HT1080 (cell line): ENCODE data around the gene ZNF425. TPM values are rescaled to one million over a fixed set of nuclear protein-coding genes. Genes with fewer than 3 reads are reported as not detected.
"Not testable (repeated sequence)": the region's sequence is repeated elsewhere in the genome, so short reads cannot be mapped to it uniquely, and the experiment has no call there.

ENCODE experiments used
- DNase-seq: peaks from one replicate; pipeline ENCODE4 v3.0.0-alpha.2; 2015; ENCODE audit warnings: low read depth
- small RNA-seq: library from RNA; depleted of rRNA; stranded (forward); fragments of <200 nt; gene quantifications from one replicate; pipeline ENCODE3, GENCODE V24; 2014
- total RNA-seq: library from RNA; depleted of rRNA; stranded (reverse); fragments of >200 nt; shearing (Covaris generic); gene quantifications from 2 replicates; pipeline ENCODE4 v1.2.3, GENCODE V29; 2014; rRNA removed

The ZNF425 gene
- total RNA-seq, 1 experiment from 2014 or later, result 0.23 TPM

DNA sequence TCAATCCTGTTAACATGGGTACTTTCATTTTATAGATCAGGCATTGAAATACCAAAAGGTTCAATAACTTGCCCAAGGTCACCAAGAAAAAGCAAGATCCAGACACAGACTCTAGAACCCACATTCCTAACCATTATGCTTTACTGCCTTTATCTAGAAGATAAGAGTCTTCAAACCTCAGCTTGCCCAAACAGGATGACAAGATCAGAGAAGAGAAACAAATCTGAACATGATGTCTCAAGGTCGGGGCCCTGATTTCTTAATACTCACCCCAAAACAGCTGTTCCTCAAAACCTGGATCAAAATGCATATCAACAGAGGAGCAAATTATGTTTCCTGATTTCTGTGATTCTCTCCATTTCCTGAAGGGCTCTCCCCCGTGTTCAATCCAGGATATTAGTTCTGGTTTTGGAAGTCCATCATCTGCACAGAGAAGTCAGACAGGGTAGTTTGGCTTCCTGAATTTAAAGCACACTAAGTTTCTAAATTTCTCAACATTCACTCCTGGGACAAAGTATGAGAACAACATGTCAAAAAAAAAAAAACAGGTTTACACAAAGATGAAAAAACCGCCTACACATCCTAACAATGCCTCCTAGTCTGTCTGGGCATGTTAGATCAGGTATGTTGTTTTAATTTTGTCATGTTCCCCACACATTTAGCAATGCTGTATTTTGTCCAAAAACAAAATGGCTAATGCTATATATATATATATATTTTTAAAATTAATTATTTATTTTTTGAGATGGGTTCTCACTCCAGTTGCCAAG, 51.8 kb downstream of the ZNF425 start:
- no peak for DNase-seq

DNA sequence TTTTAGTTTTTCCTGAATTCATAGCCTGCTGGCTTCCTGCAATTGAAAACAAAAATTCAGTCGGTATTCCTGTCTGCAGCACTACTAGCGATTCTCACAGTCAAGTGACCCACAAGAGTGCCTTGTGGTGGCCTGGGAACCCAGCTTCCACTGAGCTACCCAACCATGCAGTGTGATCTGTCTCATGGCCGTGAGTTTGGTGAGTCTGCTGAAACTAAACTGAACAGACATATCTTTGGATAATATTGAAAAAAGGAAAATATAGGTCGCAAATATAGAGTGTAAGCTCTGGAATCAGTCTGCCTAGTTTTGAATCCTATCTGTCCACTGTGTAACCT, 53.7 kb downstream of the ZNF425 start:
- DNase-seq, result no peak

DNA sequence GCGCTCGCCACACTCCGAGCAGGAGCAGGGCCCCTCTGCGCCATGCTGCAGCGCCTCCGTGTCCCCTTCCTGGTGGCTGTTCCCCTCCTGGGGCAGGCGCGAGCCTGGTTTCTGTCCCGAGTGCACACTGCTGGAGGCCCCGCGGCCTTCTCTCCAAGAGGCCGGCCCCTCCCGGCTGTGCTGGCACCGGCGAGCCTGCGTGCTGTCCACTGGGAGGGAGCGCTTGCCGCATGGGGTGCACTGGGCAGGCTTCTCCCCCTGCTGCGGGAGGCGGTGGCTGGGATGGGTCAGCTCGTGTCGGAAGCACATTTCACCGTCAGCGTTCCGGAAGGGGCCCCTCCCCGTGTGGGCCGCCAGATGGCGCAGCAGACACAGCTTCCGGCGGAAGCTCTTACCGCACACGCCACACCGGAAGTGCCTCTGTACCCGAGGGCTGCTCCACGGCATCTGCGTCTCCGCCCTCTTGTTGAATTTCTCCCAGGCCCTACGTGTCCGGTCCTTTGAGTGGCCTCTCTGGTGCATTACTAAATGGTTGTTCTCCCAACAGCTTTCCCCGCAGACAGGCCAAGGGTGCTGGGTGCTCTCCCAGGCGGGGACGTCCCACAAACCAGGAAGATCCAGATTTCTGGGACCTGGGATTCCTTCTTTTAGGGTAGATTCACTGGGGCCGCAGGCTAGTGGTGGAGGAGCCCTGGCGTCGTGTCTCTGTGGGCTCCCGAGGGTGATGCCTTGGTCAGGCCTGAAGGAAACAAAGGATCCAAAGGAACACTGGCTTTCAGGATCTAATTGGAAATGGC, 54.3 kb downstream of the ZNF425 start:
- DNase-seq, result no peak

DNA sequence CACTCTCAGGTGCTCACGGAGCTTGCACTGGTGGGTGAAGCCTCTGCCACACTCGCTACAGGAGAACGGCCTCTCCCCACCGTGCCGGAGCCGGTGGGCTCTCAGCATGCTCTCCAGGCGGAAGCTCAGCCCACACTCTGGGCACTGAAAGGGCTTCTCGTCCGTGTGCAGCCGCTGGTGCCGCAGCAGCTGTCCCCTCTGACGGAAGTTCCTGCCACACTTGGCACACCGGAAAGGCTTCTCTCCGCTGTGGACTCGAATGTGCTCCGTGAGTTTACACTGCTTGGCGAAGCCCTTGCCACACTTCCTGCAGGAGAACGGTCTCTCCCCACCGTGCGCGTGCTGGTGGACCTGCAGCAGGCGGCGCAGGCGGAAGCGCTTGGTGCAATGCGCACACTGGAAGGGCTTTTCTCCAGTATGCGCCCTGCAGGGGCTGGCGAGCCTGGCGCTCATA, 54.9 kb downstream of the ZNF425 start:
- DNase-seq, result no peak

DNA sequence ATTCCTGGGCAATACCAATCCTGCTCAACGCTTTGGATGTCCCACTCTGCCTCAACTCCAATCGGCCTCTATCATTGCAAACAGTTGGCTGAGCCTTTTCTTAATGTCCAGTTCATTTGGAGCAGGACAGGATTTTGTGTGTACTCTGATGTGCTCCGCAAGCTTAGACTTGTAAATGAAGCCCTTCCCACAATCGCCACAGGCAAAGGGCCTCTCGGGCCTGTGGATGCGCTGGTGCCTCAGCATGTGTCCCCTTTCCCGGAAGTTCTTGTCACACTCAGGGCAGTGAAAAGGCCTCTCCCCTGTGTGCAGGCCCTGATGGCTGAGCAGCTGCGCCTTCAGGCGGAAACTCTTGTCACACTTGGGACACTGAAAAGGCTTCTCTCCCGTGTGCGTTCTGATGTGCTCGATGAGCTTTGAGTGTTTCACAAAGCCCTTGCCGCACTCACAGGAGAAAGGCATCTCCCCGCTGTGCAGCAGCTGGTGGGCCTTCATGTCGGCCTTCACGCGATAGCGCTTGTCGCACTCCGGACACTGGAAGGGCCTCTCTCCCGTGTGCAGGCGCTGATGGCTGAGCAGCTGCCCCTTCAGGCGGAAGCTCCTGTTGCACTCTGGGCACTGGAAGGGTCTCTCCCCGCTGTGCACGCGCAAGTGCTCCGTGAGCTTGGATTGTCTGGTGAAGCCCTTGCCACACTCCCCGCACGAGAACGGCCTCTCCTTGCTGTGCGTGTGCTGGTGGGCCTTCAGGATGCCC, 55.6 kb downstream of the ZNF425 start:
- no peak for DNase-seq

DNA sequence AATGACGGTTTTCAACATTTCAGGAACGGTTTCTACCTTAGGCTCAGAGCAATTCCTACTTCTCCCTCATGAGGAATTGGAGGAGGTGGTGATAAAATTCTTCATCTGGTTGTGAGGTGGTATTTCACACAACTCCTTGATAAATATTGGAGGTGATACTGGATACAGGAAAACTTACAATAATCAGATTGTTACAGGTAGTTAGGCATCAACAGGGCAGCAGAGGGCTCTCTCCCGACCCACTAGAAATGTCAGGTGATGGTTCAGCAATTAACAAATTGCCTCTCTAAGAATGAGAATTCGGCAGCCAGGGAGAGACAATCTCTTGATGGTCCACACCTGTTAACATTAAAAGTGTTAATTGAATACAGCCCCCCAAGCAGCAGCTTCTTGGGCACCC, 58.3 kb downstream of the ZNF425 start:
- DNase-seq, result no peak

DNA sequence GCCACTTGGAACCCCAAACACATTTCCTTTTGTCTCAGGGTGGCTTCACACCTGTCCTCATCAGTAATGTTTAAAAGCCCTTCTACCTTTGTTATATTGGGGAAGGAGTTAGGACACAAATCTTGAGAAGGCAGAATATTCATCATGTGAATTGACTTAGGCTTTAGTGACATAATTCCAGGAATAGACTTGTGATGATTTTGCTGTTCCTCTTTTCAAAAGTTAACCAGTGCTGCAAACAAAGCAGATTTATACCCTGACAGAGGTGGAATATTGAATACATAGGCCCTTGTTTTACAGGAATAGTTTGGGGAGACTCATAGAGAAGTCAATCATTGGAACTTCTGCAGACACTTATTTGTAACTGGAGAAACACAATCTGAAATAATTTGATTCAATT, 62.6 kb downstream of the ZNF425 start:
- DNase-seq, result no peak

DNA sequence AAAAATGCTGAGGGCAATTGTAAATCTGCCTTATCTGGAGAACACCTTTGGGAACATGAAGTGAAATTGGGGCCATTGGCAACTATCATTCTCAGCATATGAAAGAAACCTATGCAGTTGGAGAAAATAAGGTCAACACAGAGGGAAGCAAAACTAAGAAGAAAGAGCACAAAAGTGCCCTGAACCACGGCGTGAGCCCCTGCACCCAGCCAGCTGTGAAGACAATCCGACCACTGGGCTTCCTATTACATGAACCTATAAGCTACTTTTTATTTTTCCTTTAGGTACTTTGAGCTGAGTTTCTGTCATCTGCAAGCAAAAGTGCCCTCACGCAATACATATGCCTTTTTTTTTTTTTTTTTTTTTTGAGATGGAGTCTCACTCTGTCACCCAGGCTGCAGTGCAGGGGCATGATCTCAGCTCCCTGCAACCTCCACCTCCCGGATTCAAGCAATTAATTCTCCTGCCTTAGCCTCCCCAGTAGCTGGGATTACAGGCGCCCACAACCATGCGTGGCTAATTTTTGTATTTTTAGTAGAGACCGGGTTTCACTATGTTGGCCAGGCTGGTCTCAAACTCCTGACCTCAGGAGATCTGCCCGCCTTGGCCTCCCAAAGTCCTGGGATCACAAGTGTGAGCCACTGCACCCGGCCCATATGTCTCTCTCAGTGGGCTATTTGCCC, 63.8 kb downstream of the ZNF425 start:
- DNase-seq, result not testable (repeated sequence)

DNA sequence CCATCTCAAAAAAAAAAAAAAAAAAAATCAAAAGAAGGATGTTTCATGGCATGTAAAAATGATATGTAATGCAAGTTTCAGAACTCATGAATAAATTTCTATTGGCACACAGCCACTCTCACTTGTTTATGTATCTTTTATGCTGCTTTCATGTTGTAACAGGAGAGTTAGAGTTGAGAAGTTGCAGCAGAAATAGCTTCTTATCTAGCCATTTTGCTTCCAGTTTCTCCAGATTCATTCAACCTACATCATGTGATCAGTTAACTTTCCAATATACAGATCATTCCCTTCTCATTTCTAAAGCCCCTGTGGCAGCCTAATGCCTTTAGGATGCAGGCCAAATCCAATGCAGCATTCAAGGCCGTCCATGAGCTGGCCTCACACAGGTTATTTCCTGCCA, 66.0 kb downstream of the ZNF425 start:
- no peak for DNase-seq

DNA sequence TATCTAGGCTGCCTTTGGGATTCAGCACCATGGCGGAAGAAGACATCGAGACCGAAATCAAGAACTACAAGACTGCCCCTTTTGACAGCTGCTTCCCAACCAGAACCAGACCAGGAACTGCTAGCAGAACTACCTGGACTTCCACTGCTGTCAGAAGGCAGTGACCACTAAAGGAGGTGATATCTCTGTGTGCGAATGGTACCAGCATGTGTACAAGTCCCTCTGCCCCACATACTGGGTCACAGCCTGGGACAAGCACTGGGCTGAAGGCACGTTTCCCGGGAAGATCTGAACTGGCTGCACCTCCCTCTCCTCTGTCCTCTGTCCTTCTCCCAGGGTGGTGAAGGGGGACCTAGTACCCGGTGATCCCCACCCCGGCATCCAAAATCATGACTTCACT, 72.2 kb downstream of the ZNF425 start:
- no peak for DNase-seq

DNA sequence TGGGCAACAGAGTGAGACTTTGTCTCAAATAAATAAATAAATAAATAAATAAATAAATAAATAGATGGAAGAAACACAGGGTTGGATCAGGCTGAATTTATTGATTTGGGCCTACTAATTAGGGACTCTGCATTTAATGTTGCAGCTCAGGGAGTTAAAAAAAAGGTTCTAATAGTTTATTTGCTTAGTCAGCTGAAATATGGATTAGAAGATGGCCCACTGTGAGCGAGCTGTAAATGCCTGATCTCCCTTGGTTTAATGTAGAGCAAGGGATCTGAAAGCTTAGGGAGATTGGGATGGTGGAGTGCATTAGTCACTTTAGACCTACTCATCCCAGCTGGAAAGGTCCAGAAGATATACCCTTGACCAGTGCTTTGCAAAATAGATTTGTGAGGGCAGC, 72.7 kb downstream of the ZNF425 start:
- no peak for DNase-seq

Small RNA genes within 50 kb of the gene (small RNA-seq; reads per million reads assigned to genes)
- gene COX6B1P1, result not detected
- gene RN7SL521P, result 0.25 reads per million, percentile 18 among the genes with 10 or more reads in this experiment

Other genes starting within 250 kb of the ZNF425 start
- 25.1 and 30.2 TPM in 2 replicates for gene EZH2, start 242.0 kb downstream of the ZNF425 start, total RNA-seq
- 159 and 183 TPM in 2 replicates for gene PDIA4, start 97.8 kb downstream of the ZNF425 start, total RNA-seq
- 3.6 and 4.1 TPM in 2 replicates for gene ZNF786, start 35.6 kb downstream of the ZNF425 start, total RNA-seq
- 6.3 and 7.5 TPM in 2 replicates for gene ZNF398, start 21.1 kb upstream of the ZNF425 start, total RNA-seq
- 27.0 and 30.4 TPM in 2 replicates for gene ZNF282, start 69.2 kb upstream of the ZNF425 start, total RNA-seq
- gene ZNF212, start 113.3 kb upstream of the ZNF425 start, total RNA-seq, result 5.9 and 8.7 TPM in 2 replicates
- 5.2 and 6.9 TPM in 2 replicates for gene ZNF783, start 135.9 kb upstream of the ZNF425 start, total RNA-seq